BJ (cell line): ENCODE data around the gene KLHL20. TPM values are rescaled to one million over a fixed set of nuclear protein-coding genes. Genes with fewer than 3 reads are reported as not detected.
"Not testable (repeated sequence)": the region's sequence is repeated elsewhere in the genome, so short reads cannot be mapped to it uniquely, and the experiment has no call there.

Experiments used
- CTCF ChIA-PET: fragments of 350-600 bp; formaldehyde crosslinking; extraction: SDS; loops from one replicate; lab custom pipeline; 2021; ENCODE audit warnings: antibody characterized with exemption, inconsistent platforms; lab: Yijun Ruan, JAX
- POLR2A ChIA-PET: fragments of 300-600 bp; sonication (Branson Sonifier 250); formaldehyde crosslinking; extraction: SDS; loops from one replicate; lab custom pipeline; 2021; ENCODE audit warnings: antibody characterized with exemption; lab: Charles Lee
- DNase-seq: peaks from one replicate; pipeline ENCODE4 v3.0.0-alpha.2; 2011; ENCODE audit warnings: low read depth
- H3K27me3 ChIP-seq: 2 replicates; pipeline ENCODE4 v1.6.0; 2011; ENCODE audit warnings: low read length; ENCODE audit not compliant: control insufficient read depth, insufficient read depth
- H3K36me3 ChIP-seq: 2 replicates; pipeline ENCODE4 v1.5.1; 2011; ENCODE audit warnings: low read length; ENCODE audit not compliant: control insufficient read depth, insufficient read depth
- H3K4me3 ChIP-seq: 2 replicates; pipeline ENCODE4 v1.5.1; 2011; ENCODE audit warnings: low read depth, mild to moderate bottlenecking, control low read depth, low read length
- CTCF ChIP-seq: IDR thresholded peaks from 2 replicates; pipeline ENCODE4 v1.5.1; 2011; ENCODE audit warnings: low read depth, mild to moderate bottlenecking, control low read depth, inconsistent platforms, low read length, moderate library complexity; ENCODE audit not compliant: insufficient read depth
- polyA plus RNA-seq: library from polyadenylated mRNA; depleted of rRNA; stranded (reverse); fragments of >200 nt; gene quantifications from 2 replicates; pipeline ENCODE4 v1.2.3, GENCODE V29; 2011

KLHL20 gene
- polyA plus RNA-seq, 1 experiment: 11.0 TPM

- DNase-seq: no peak
- ChIA-PET POLR2A (interaction anchor here (0.6 kb wide), 1 partner anchor 1177 kb away, joined by 3 read pairs; no protein-coding TSS in a partner anchor), CTCF (interaction anchor here (0.6 to 1.4 kb wide), 6 partner anchors 10 to 969 kb away, joined by 3 to 5 read pairs (median 3); no protein-coding TSS in a partner anchor)
- H3K36me3 ChIP-seq: no peaks in the 10 kb centered on the region
- peaks cover 2% of the 10 kb centered on the region for H3K27me3 ChIP-seq
- TF ChIP-seq CTCF: no peak
- peak overlapping the region; percentile 89 for H3K4me3 ChIP-seq
Measured at GRCh38 chr1:173714441-173714758, 381 bp upstream of the KLHL20 start.

- POLR2A ChIA-PET: no interaction called here
- Histone ChIP-seq H3K4me3 (peak overlapping the region; percentile 89), H3K36me3 (no peaks in the 10 kb centered on the region), H3K27me3 (peaks cover 2% of the 10 kb centered on the region; the same call in 1 of the 2 replicates)
- TF ChIP-seq CTCF: no peak
- no peak for DNase-seq
- CTCF ChIA-PET: interaction anchor here (1.1 to 1.4 kb wide), 4 partner anchors 280 to 974 kb away, joined by 3 to 5 read pairs (median 4); no protein-coding TSS in a partner anchor
Measured at GRCh38 chr1:173715538-173715844, 710 bp downstream of the KLHL20 start.

GRCh38 chr1:173717238-173717637 lies 2.5 kb downstream of the KLHL20 start:
- Histone ChIP-seq H3K36me3 (0 out of 2 replicates have a peak, but pooled peaks cover 1% of the 10 kb centered on the region), H3K27me3 (no peaks in the 10 kb centered on the region), H3K4me3 (no peak overlapping the region)
- ChIA-PET CTCF (interaction anchor here (0.6 to 1.8 kb wide), 3 partner anchors 51 to 972 kb away, joined by 3 to 4 read pairs (median 4); partner anchors contain the start of genes CENPL and DARS2), POLR2A (no interaction called here)
- DNase-seq: no peak
- no peak for TF ChIP-seq CTCF

GRCh38 chr1:173731331-173731730 lies 16.6 kb downstream of the KLHL20 start:
- CTCF ChIA-PET, POLR2A ChIA-PET, DNase-seq, H3K4me3 ChIP-seq, H3K36me3 ChIP-seq, H3K27me3 ChIP-seq: not testable (repeated sequence)

GRCh38 chr1:173733912-173734311 lies 19.1 kb downstream of the KLHL20 start:
- Histone ChIP-seq H3K4me3 (no peak overlapping the region), H3K36me3 (no peaks in the 10 kb centered on the region), H3K27me3 (no peaks in the 10 kb centered on the region)
- TF ChIP-seq CTCF: no peak
- DNase-seq: no peak
- ChIA-PET POLR2A (no interaction called here), CTCF (no interaction called here)

GRCh38 chr1:173736104-173736503 lies 21.3 kb downstream of the KLHL20 start:
- POLR2A ChIA-PET, H3K36me3 ChIP-seq, H3K4me3 ChIP-seq, DNase-seq, H3K27me3 ChIP-seq: not testable (repeated sequence)
- CTCF ChIA-PET: interaction anchor here (1.1 kb wide), 1 partner anchor 21 kb away, joined by 3 read pairs; the partner anchor contains the start of gene KLHL20
